Liver (tissue), 3 donors: ENCODE results near the gene DDO.

Experiments used
- EGR1 ChIP-seq, 2 donors: IDR thresholded peaks; 2 replicates each; pipeline ENCODE4 v1.6.1; 2016 to 2018; ENCODE audit warnings: antibody characterized with exemption in 2 of 2, low read depth in 2 of 2
- HNF4A ChIP-seq, 2 donors: conservative IDR thresholded peaks; 2 replicates each; pipeline ENCODE4 v1.6.1; 2016; ENCODE audit warnings: antibody characterized with exemption in 2 of 2, mild to moderate bottlenecking in 2 of 2
- JUND ChIP-seq, 2 donors: IDR thresholded peaks; 2 replicates each; pipeline ENCODE4 v1.6.1; 2016; ENCODE audit warnings: antibody characterized with exemption in 2 of 2
- RAD21 ChIP-seq, 2 donors: IDR thresholded peaks; 2 replicates each; pipeline ENCODE4 v1.6.1; 2016; ENCODE audit warnings: antibody characterized with exemption in 2 of 2, mild to moderate bottlenecking in 2 of 2
- REST ChIP-seq: IDR thresholded peaks from 2 replicates; pipeline ENCODE4 v1.6.1; 2016; ENCODE audit warnings: antibody characterized with exemption, mild to moderate bottlenecking
- TAF1 ChIP-seq: conservative IDR thresholded peaks from 2 replicates; pipeline ENCODE4 v1.6.1; 2016; ENCODE audit warnings: antibody characterized with exemption, mild to moderate bottlenecking
- TF ChIP-seq, protein P1 (sequence below): fragments of 150-350 bp; IDR thresholded peaks from 2 replicates; pipeline ENCODE4 v1.5.1; 2017; ENCODE audit warnings: improper control_type of control experiment, low read depth, low read length; ENCODE audit not compliant: missing input control
- TF ChIP-seq, protein P2 (sequence below): IDR thresholded peaks from 2 replicates; pipeline ENCODE4 v1.6.1; 2016; ENCODE audit warnings: antibody characterized with exemption
- TF ChIP-seq, protein P3 (sequence below): IDR thresholded peaks from 2 replicates; pipeline ENCODE4 v1.6.1; 2016; ENCODE audit warnings: antibody characterized with exemption
- donor health status: healthy.
- donor health status: healthy.

DNA sequence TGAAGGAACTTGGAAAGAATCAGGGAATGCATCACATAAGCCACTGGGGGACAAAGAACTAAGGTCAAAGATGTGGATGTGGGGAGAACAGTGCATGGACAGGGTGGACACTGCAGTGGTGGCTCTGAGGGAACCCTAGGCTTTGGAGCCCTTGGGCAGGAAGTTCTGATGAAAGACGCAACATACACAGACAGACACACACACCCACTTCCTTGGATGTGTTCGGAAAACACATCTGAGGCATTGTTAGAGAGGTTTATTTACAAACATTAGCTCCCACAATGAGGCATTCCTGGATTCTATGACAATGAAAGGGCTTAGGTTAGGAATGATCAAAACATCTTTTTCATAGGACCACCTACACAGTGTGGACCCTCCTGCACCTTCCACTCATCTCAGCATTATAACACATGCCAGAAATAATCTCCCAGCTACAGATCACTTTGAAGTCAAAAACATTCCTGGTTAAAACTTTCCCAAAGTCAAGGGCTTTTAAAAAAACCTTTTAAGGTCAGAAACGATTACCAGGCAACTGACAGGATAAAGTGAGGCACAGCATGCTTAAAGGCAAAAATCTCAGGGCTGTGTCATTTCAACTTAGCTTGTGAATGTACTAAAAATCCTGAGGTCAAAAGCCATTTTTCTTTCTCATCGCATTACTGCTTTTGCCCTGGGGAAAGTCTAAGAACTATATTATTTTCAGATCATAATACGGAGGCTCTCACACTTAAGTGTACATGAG is 50.8 kb downstream of the DDO start:
- TF ChIP-seq, protein P1, sequence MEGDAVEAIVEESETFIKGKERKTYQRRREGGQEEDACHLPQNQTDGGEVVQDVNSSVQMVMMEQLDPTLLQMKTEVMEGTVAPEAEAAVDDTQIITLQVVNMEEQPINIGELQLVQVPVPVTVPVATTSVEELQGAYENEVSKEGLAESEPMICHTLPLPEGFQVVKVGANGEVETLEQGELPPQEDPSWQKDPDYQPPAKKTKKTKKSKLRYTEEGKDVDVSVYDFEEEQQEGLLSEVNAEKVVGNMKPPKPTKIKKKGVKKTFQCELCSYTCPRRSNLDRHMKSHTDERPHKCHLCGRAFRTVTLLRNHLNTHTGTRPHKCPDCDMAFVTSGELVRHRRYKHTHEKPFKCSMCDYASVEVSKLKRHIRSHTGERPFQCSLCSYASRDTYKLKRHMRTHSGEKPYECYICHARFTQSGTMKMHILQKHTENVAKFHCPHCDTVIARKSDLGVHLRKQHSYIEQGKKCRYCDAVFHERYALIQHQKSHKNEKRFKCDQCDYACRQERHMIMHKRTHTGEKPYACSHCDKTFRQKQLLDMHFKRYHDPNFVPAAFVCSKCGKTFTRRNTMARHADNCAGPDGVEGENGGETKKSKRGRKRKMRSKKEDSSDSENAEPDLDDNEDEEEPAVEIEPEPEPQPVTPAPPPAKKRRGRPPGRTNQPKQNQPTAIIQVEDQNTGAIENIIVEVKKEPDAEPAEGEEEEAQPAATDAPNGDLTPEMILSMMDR, result no peak
- TF ChIP-seq, protein P2, sequence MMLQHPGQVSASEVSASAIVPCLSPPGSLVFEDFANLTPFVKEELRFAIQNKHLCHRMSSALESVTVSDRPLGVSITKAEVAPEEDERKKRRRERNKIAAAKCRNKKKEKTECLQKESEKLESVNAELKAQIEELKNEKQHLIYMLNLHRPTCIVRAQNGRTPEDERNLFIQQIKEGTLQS, result no peak
- TF ChIP-seq TAF1, result no peak
- no peak for TF ChIP-seq RAD21 (IDR thresholded peaks at IDR 0.05)
- no peak for TF ChIP-seq REST
- TF ChIP-seq, protein P3, sequence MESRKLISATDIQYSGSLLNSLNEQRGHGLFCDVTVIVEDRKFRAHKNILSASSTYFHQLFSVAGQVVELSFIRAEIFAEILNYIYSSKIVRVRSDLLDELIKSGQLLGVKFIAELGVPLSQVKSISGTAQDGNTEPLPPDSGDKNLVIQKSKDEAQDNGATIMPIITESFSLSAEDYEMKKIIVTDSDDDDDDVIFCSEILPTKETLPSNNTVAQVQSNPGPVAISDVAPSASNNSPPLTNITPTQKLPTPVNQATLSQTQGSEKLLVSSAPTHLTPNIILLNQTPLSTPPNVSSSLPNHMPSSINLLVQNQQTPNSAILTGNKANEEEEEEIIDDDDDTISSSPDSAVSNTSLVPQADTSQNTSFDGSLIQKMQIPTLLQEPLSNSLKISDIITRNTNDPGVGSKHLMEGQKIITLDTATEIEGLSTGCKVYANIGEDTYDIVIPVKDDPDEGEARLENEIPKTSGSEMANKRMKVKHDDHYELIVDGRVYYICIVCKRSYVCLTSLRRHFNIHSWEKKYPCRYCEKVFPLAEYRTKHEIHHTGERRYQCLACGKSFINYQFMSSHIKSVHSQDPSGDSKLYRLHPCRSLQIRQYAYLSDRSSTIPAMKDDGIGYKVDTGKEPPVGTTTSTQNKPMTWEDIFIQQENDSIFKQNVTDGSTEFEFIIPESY, result no peak
- no peak for TF ChIP-seq EGR1 (IDR thresholded peaks at IDR 0.05; ENCODE audit: low read depth in 2 of 2)
- TF ChIP-seq JUND (IDR thresholded peaks at IDR 0.05), result no peak
- no peak for TF ChIP-seq HNF4A (conservative IDR thresholded peaks at IDR 0.05)
